SK-N-MC (cell line): ENCODE results near the gene LOC101059915.
"Not testable (repeated sequence)": the region's sequence is repeated elsewhere in the genome, so short reads cannot be mapped to it uniquely, and the experiment has no call there.

ENCODE experiments used
- EZH2 ChIP-seq: fragments of 200-600 bp; sonication (generic); IDR thresholded peaks from one replicate; pipeline ENCODE4 v1.6.1; 2017; ENCODE audit warnings: antibody characterized with exemption
- FOXP2 ChIP-seq: optimal IDR thresholded peaks from 2 replicates; pipeline ENCODE3; 2011; ENCODE audit warnings: mild to moderate bottlenecking, moderate library complexity; ENCODE audit not compliant: insufficient read depth; ENCODE audit errors: extremely low read length, control extremely low read depth
- POLR2AphosphoS5 ChIP-seq: IDR thresholded peaks from 2 replicates; pipeline ENCODE4 v1.6.1; 2012; ENCODE audit warnings: mild to moderate bottlenecking, low read depth, low read length, borderline replicate concordance

DNA sequence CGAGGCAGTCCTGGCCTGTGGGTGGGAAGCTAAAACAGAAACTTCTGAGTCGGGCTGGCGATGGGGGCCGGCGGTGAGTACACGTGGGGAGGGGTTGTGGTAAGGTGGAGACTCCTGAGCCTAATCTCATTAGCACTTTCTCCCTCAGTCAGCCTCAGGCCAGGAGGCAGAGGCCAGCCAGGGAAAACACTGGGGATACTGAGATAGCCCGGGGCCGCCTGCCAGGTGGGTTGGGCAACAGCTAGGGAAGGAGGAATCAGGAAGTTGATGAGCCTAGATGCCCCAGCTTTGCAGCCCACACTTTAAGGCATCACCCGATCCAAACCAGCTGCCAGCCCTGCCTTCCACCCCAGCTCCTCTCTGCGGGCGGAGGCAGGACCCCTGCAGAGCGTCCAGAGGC is 49.0 kb downstream of the LOC101059915 start:
- TF ChIP-seq EZH2, POLR2AphosphoS5, FOXP2: not testable (repeated sequence)
